ENCODE measurements around the gene TTN.

Gene TTN

DNA sequence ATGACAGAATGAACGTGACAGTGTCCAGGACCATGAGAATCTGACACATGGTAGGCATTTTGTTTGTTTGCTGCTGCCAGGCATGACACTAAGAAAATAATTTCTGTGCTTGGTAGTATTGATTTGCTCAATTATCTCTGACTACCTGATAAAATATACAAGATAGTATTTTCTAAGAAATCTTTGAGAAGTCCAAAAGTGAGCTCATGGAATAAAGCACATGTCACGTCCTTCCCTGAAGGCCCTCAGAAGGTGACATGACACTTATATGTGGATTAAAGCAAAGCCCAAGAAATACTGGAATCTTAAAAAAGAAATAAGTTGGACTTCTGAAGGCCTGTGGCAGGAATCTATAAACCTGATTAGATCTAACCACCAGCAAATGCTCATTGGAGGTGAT is 3.8 kb upstream of the TTN start:
- no peak for DNase-seq (ENCODE audit: low read depth)

DNA sequence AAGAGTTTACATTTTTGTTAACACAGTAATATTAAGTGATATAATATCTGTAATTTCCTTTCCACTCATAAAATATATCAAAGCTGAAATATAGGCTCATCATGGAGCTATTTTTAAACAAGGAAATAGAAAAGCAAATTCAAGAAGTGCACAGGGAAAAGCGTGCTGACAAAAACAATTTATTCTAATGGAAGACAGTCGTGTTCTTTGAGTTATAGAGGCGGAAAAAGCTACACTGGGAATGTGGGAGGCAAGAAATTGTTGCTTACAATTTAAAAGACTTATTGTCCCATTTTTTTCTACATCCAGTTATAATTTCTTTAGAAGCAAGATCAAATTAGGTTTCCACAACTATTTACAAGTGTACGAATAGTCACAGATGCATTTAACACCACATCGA is 3.2 kb upstream of the TTN start:
- no peak for DNase-seq (ENCODE audit: low read depth)

- no peak for DNase-seq (ENCODE audit: low read depth)
These were observed 680 bp downstream of the TTN start for GRCh38 chr2:178806543-178806942.

- DNase-seq (ENCODE audit: low read depth): no peak
These were observed 1.8 kb downstream of the TTN start for GRCh38 chr2:178805457-178805856.

- no peak for DNase-seq (ENCODE audit: low read depth)
These were observed 2.4 kb downstream of the TTN start for GRCh38 chr2:178804791-178805190.

DNA sequence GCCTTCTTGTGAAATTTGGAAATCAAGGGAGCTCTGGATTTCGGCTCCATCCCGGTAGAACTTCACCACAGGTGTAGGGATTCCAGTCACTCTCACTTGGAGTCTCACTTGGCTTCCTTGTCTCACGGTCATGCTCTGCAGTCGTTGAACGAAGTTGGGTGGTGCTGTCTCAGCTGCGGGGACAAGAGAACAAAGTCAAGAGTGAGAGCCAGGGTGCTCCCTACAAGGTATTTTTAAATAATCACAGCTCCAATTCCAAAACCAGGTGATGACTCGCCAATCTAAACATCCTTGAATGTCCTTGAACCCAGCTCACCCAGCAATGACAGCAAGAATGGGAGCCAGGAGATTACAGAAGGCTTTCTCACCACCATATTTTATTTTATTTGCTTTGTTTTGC is 6.7 kb downstream of the TTN start:
- no peak for DNase-seq (ENCODE audit: low read depth)

DNA sequence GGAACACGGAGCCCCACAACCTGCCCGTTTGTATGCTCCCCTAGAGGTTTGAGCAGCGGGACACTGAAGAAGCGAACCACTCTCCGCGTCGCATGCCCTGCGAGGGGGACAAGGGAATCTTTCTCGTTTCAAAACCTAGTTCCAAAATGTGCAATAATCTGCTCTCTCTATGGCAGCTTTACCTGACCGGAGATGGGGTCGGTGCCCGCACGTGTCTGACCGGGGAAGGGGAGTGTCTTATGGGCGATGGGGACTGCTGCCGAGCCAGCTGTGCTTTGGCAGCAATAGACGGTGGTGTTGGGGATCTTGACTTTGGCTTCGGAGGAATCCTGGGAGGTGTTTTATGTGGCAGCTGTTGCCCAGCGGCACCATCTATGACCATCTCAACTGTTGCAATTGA is 7.9 kb downstream of the TTN start:
- DNase-seq (ENCODE audit: low read depth): no peak

- DNase-seq (ENCODE audit: low read depth): no peak
These were observed 11.0 kb downstream of the TTN start for GRCh38 chr2:178796079-178796677.

GRCh38 chr2:178787934-178788333 is 19.3 kb downstream of the TTN start:
- DNase-seq (ENCODE audit: low read depth): no peak

DNA sequence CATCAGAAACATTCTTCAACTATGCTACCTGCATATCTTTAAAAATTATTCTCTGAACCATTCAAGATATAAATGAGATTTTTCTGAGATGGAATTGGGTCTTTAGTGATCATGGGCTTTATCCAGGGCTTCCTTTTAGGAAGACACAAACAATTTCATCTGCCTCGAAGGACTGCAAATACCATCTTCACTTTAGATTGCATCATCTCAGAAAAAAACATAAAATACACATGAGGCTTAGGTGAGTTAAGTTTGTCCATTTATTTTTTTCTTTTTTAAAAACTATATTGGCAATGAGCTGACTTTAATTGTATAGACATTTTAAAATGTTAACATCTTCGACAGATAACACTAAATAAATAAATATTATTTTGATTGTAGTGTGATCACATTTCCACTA is 20.1 kb downstream of the TTN start:
- DNase-seq (ENCODE audit: low read depth): no peak

DNA sequence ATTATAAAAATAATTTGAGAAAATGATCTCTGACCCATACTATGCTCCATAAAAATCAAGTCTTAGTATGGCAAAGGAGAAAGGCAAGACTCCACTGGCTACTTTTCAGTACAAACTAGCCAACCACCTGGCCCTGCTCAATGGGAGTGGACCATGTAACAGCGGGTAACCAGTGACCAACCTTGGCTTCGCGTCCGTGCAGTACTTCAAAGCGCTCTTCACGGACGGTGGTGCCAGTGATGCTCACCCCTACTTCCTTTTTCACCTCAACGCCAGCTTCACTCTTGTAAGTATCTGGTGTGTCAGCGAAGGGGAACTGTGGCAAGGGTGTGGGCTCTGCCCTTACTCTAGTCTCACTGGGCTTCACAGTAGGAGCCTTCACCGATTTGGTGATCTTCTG is 23.3 kb downstream of the TTN start:
- no peak for DNase-seq (ENCODE audit: low read depth)

DNA sequence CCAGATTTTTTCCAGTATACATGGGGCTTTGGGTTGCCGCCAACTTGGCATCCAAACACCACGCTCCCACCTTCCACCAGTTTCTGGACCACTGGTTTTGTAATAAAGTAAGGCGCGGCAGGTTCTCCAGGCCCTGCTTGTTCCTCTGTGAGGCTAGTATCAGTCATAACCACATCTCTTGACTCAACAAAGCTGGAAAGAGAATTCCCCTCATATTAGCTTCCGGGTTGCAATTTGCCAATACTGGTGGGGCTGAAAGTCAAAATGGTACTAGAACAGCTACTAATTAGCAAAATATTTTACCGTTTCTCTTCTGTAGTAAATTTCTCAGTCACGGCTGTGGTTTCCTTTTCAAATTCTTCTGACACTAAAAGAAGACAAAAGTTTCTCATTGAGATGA is 25.0 kb downstream of the TTN start:
- no peak for DNase-seq (ENCODE audit: low read depth)

DNA sequence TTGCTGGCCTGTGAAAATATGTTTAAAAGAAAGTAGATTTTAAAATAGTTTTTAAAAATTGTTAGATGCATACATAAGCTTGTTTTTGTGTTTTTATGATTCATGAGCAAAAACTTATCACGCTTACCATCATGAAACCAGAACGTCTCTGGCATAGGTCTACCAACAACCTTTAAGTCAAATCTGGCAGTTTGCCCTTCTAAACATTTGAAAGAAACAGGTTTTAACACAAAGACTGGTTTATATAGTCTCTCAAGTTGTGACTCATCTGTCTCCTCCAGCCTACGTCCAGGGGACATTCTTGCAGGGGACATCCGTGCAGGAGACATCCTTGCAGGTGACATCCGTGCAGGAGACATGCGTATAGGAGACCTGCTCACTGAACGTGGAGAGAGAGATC is 29.6 kb downstream of the TTN start:
- DNase-seq (ENCODE audit: low read depth): no peak

DNA sequence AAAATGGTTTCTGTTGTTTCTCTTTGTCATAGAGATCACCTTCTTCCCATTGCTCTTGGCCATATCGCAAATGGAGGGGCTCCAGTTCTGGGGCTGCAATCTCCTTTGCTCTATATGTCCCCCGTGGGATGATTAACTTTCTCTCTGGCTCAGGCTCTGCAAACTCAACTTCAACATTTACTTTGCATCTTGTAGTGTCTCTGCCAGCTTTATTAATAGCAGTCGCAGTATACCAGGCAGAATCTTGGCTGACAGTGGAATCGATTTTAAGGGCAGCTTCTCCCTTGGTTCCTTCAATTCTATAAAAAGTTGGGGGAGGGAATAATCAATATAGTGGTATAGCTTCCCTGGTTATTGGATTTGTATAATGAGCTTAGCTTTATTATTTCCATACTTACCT is 30.5 kb downstream of the TTN start:
- DNase-seq (ENCODE audit: low read depth): no peak

- no peak for DNase-seq (ENCODE audit: low read depth)
These were observed 31.2 kb downstream of the TTN start for GRCh38 chr2:178775975-178776374.

- DNase-seq (ENCODE audit: low read depth): no peak
These were observed 36.7 kb downstream of the TTN start for GRCh38 chr2:178770518-178770917.

GRCh38 chr2:178767094-178768060 is 39.8 kb downstream of the TTN start:
- DNase-seq (ENCODE audit: low read depth): no peak

DNA sequence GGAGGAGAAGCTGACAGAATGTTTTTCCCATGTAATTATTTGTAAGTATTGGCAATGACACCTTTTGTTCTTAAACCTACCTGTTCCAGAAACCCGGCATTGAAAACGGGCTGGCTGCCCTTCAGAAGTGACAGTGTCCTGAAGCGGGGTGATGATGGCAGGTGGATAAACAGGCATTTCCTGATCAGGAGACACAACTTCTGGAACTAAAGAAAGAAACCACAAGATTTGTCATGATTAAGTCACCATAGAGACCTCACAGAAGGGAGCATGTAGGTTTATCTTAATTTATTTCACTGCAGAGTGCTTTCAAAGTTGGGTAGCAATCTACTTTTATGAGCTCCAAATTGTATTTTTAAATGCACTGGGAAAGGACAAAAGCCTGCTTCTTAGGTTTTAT is 43.1 kb downstream of the TTN start:
- no peak for DNase-seq (ENCODE audit: low read depth)

DNA sequence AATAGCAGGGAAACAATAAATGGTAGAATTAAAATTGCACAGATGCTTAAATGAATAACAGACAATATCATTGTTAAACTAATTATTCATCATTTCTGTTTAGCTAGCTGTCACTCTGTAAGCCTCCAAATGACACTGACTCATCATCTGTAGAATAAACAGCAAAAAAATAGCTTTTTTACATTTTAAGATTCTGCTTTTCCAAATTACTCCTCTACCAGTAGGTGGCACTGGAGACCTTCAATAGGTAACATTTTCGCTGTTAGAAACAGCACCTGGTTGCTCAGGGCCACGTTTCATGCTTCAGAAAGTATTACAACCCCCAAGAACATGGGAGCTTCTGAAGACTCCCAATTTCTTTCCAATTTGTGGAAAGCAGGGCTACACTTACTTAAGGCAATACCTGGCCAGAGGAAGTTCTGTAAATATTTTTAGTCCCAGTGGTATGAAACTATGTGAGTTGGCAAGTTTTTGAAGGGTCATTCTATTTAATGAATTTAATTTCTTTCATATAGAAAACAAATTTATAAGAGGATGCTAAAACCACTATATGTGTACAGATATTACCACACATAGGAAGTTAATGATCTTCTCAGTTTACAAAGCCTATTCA is 45.4 kb downstream of the TTN start:
- no peak for DNase-seq (ENCODE audit: low read depth)

DNA sequence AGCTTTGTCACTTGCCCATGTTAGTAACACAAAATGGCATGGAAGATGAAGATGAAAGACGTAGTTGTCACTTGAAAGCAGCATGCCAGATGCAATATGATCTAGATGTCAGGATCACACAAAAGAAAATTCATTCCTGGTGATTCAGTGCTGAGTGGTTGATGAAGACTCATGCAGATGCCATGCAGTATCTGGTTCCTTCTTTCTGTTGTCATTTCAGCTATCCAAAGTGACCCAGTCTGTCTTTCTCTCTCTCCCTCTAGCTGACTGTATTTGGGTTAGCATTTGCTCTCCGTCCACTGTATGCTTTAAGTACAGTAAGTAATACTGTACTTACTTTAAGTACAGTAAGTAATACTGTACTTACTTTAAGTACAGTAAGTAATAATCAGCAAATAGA is 50.4 kb downstream of the TTN start:
- no peak for DNase-seq (ENCODE audit: low read depth)

GRCh38 chr2:178756343-178756742 is 50.9 kb downstream of the TTN start:
- DNase-seq (ENCODE audit: low read depth): no peak

GRCh38 chr2:178747767-178748166 is 59.5 kb downstream of the TTN start:
- no peak for DNase-seq (ENCODE audit: low read depth)

DNA sequence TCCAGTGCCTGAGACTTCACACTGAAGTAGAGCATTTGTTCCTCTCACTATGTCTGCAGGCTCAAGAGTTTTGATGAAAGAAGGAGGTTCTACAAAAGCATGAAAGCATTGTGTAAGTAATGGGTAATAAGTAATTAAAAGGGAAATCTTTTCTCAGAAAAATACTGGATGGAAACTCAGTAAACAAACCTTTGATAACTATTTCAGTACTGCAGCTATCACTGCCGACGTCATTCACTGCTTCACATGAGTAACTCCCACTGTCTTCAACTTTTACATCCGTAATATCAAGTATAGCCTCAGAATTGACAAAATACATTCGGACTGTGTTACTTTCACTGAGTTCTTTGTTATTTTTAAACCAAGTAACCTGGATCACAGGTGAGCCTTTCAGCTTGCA is 72.7 kb downstream of the TTN start:
- DNase-seq (ENCODE audit: low read depth): no peak

Measured in stimulated activated CD8-positive, alpha-beta memory T cell treated with anti-CD3 and anti-CD28 coated beads, Interleukin-15, amount 100 ng/mL, for 1 hour (primary cell).